ENCODE results near the gene APOL3.

- TF ChIP-seq CTCF (conservative IDR thresholded peaks at IDR 0.05 in 1 of 2, IDR thresholded peaks at IDR 0.05 in 1 of 2; ENCODE audit: extremely low read depth in 1 of 2, insufficient read depth in 1 of 2, low read depth in 1 of 2, low read length in 2 of 2) (no peak), EZH2 (IDR thresholded peaks at IDR 0.05; ENCODE audit: borderline replicate concordance, low read length) (no peak)
Measured at GRCh38 chr22:36160499-36160942, at the start of gene APOL3.

Data from mammary epithelial cell (primary cell).